GM10847 (cell line): Measurements from ENCODE around the gene GYS2.

Source experiments
- POLR2A ChIP-seq: IDR thresholded peaks from 2 replicates; pipeline ENCODE4 v1.6.1; 2011; ENCODE audit not compliant: insufficient read length; ENCODE audit errors: extremely low read depth

GYS2 gene

GRCh38 chr12:21566223-21566906 is 38.3 kb downstream of the GYS2 start:
- no peak for TF ChIP-seq POLR2A

DNA sequence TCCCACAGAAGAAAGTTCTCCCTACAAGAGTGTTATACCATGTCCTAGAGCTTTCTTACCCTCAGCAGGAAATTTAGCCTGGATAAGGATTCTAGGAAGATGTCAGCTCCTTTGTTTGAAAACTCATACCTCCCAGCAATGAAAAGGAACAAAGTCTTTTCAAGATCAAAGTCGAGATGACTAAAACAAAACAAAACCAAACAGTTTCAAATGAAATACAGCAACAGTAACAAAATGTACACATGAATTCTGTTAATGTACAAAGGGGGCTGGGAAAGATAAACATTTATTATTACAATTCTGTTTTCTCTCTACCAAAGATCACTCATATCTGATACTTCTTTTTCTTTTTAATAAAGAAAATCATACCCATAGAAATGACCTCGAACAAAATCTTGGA is 41.8 kb downstream of the GYS2 start:
- TF ChIP-seq POLR2A = no peak

DNA sequence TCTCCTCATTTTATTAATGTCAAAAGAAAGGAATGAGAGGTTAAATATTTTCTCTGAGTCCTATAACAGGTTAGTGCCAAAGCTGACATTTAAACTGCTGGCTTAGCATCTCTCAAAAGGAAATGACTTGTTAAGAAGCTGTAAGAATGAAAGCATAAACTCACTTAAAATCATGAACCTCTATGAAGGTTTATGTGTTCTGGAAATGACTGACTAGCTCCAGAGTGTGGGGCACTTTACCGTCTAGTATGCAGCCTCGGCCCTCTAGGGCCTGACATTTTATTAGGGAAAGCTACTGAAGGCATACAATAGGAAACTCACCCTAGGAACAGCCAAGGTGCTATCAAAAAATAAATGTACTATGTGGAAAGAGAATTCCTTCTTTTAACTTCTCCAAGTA is 43.5 kb downstream of the GYS2 start:
- no peak for TF ChIP-seq POLR2A

- no peak for TF ChIP-seq POLR2A
These were observed 44.6 kb downstream of the GYS2 start for GRCh38 chr12:21559855-21560569.

GRCh38 chr12:21558100-21558679 is 46.5 kb downstream of the GYS2 start:
- TF ChIP-seq POLR2A = no peak

GRCh38 chr12:21553329-21553675 is 51.3 kb downstream of the GYS2 start:
- TF ChIP-seq POLR2A = no peak

DNA sequence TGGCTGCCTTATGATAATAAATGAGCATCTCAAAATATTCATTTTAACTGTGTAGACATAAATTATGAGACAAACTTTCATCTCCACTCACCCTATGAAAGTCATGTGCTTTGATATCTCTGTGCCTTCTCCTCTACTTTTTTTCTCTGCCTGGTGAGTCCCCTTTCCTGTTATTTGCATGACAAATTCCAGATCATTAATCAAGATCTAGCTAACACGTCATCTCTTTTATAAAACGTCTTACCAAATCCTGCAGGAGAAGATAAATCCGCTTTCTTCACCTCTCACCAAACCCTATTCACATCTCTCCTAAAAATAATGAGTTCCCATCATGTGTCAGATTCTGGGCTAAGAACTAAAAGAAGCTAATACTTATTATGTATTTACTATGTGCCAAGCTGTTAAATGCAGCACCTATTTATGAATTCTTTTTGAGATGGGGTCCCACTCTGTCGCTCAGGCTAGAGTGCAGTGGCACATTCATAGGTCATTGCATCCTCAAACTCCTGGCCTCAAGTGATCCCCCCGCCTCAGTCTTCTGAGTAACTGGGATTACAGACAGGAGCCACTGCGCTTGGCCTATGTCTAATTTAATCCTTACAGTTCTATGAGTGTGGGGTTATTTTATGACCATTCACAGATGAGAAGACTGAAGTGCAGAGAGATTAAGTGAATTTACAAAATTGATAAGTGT is 51.9 kb downstream of the GYS2 start:
- no peak for TF ChIP-seq POLR2A

DNA sequence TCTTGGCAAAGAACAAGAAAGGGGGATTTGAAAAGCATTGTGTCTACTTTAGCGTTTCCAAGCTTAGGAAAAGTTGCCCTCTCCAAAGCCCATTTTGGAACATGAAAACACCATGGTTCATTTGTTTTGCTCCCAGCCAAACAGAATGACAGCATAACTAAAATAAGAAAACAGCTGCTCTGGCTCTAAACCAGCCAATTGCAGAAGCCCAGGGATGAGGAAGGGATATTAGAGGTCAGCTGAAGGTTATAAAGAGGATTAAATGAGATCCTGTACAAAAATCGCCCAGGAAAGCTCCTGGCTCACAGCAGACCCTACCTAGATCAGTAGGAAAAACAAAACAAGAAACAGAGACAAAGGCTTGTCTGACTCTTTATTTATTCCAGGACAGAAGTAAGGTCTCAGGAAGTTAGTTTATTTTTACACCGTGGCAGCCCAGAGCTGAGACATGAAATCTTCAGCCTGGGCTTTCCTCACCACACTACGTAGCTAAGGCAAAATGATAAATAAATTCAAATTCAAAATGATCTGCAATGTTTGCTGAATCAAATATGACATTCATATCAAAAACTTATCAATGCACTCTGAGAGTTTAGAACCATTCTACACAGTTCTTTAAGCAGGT is 52.7 kb downstream of the GYS2 start:
- no peak for TF ChIP-seq POLR2A

GRCh38 chr12:21547437-21547836 is 57.2 kb downstream of the GYS2 start:
- no peak for TF ChIP-seq POLR2A

DNA sequence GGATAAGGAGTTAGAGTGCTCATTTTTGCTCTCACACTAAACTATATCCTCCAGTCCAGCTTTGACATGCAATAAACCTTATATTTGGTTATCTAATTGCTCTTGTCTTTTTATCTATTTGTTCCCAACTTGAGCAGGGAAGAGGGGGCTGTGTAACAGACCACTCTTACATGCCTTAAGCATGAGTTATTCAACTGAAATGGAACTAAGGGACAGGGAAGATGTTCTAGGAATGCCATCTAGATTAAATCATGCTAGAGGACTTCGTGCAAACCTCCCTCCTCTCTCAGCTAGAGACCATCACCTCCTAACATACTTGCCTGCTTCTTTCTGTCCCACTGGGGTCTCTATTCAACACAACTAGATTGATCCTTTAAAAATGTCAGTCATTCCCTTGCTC is 57.9 kb downstream of the GYS2 start:
- TF ChIP-seq POLR2A = no peak

- no peak for TF ChIP-seq POLR2A
These were observed 59.1 kb downstream of the GYS2 start for GRCh38 chr12:21545557-21545956.

GRCh38 chr12:21543151-21543550 is 61.5 kb downstream of the GYS2 start:
- TF ChIP-seq POLR2A = no peak

DNA sequence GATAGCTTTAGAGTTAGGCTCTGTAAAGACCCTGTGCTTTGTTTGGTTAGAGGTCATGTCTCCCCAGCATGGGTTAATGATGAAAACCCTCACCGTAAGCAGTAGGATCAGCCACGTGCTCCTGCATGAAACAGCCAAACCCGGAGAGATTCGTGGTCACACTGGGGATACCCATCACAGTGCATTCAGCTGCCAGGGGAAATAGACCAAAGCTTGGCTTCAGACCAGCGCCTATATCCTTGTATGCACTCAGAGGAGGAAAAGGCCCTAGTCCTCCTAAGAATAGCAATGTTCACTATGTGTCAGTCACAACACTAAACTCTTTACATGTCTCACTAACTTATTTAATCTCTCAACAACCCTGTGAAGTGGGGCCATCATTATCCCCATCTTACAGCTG is 62.2 kb downstream of the GYS2 start:
- no peak for TF ChIP-seq POLR2A

DNA sequence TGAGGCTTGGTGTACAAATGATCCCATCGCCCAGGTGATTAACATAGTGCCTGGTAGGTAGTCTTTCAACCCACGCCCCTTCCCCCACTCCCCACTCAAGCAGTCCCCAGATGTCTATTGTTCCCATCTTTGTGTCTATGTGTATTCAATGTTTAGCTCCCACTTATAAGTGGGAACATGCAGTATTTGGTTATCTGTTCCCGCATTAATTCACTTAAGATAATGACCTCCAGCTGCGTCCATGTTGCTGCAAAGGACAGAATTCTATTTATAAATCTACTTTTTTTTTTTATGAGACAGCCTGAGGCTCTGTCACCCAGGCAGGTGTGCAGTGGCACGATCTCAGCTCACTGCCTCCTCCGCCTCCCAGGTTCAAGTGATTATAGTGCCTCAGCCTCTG is 62.9 kb downstream of the GYS2 start:
- no peak for TF ChIP-seq POLR2A

DNA sequence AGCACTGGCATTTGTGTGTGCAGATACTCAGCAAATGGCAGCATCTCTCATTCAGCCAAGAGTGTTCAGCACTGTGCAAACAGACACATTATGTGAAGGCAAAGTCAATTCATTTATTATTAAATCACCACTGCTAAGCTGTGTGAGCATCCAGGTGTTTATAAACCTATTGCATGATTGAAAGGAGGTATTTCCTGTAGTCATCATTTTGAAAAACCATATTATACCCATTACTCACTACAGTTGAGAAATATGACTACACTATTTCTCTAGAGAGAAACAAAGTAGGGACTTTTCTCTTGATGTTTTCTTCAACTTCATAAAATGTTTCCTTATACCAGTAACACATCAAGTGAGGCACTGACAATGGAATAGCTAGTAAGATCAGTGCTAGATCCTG is 64.8 kb downstream of the GYS2 start:
- TF ChIP-seq POLR2A = no peak
